SK-N-MC (cell line): Measurements from ENCODE around the gene ITIH1.
"Not testable (repeated sequence)": the region's sequence is repeated elsewhere in the genome, so short reads cannot be mapped to it uniquely, and the experiment has no call there.

Source experiments
- DNase-seq: peaks from one replicate; pipeline ENCODE4 v3.0.0-alpha.2; 2011; ENCODE audit warnings: low read depth, low spot score
- H3K27ac ChIP-seq: fragments of 200-600 bp; sonication (generic); 2 replicates; pipeline ENCODE4 v1.5.1; 2016; ENCODE audit warnings: mixed run types
- H3K36me3 ChIP-seq: fragments of 200-600 bp; sonication (generic); 2 replicates; pipeline ENCODE4 v1.6.1; 2017; ENCODE audit warnings: antibody characterized with exemption, low read length, mixed read lengths; ENCODE audit not compliant: insufficient read depth
- H3K4me3 ChIP-seq: fragments of 200-600 bp; sonication (generic); 2 replicates; pipeline ENCODE4 v1.5.1; 2016
- H3K9ac ChIP-seq: fragments of 200-600 bp; sonication (generic); 2 replicates; pipeline ENCODE4 v1.8.0; 2017; ENCODE audit warnings: mixed run types, mixed read lengths; ENCODE audit not compliant: insufficient read length
- H3K9me3 ChIP-seq: fragments of 200-600 bp; sonication (generic); 2 replicates; pipeline ENCODE4 v1.6.1; 2017; ENCODE audit warnings: low read depth, mild to moderate bottlenecking, antibody characterized with exemption, low read length, moderate library complexity, mixed read lengths
- EZH2 ChIP-seq: fragments of 200-600 bp; sonication (generic); IDR thresholded peaks from one replicate; pipeline ENCODE4 v1.6.1; 2017; ENCODE audit warnings: antibody characterized with exemption
- FOXP2 ChIP-seq: optimal IDR thresholded peaks from 2 replicates; pipeline ENCODE3; 2011; ENCODE audit warnings: mild to moderate bottlenecking, moderate library complexity; ENCODE audit not compliant: insufficient read depth; ENCODE audit errors: extremely low read length, control extremely low read depth
- POLR2AphosphoS5 ChIP-seq: IDR thresholded peaks from 2 replicates; pipeline ENCODE4 v1.6.1; 2012; ENCODE audit warnings: mild to moderate bottlenecking, low read depth, low read length, borderline replicate concordance

The ITIH1 gene

GRCh38 chr3:52777127-52777958 is at the start of gene ITIH1:
Gene ITIH1, plus strand, starts transcription at chr3:52777599. Its CDS starts 17 bp downstream, at chr3:52777616.
- no peak within 1 kb of the TSS for H3K27ac ChIP-seq
- TF ChIP-seq EZH2 (no peak), FOXP2 (no peak), POLR2AphosphoS5 (no peak)

GRCh38 chr3:52728753-52729152 is 48.6 kb upstream of the ITIH1 start:
- peaks cover 18% of the 10 kb centered on the region; the same call in 1 of the 2 replicates for H3K36me3 ChIP-seq
- not testable (repeated sequence) for H3K9me3 ChIP-seq, H3K27ac ChIP-seq, DNase-seq, H3K4me3 ChIP-seq, H3K9ac ChIP-seq

More at GRCh38 chr3:52777127-52777958, at the start of gene ITIH1:
- Histone ChIP-seq H3K9ac (no peak within 1 kb of the TSS), H3K4me3 (no peak within 1 kb of the TSS), H3K36me3 (no peaks in the 10 kb centered on the region), H3K9me3 (no peaks in the 10 kb centered on the region)
- DNase-seq = no peak

- Histone ChIP-seq H3K36me3 (peaks cover 22% of the 10 kb centered on the region; the same call in 1 of the 2 replicates), H3K4me3 (no peak overlapping the region), H3K27ac (no peak overlapping the region), H3K9ac (no peak overlapping the region), H3K9me3 (no peaks in the 10 kb centered on the region)
- no peak for DNase-seq
- TF ChIP-seq FOXP2 (no peak), EZH2 (no peak)
These were observed 46.7 kb upstream of the ITIH1 start for GRCh38 chr3:52730681-52731080.

GRCh38 chr3:52731590-52731989 is 45.8 kb upstream of the ITIH1 start:
- H3K27ac ChIP-seq = no peak overlapping the region
- no peaks in the 10 kb centered on the region for H3K9me3 ChIP-seq
- TF ChIP-seq EZH2 (no peak), POLR2AphosphoS5 (no peak), FOXP2 (no peak)
- H3K36me3 ChIP-seq = peaks cover 26% of the 10 kb centered on the region; the same call in 1 of the 2 replicates
- no peak for DNase-seq
- no peak overlapping the region for H3K4me3 ChIP-seq
- no peak overlapping the region for H3K9ac ChIP-seq

GRCh38 chr3:52733256-52733891 is 44.0 kb upstream of the ITIH1 start:
- H3K4me3 ChIP-seq = no peak overlapping the region
- no peak overlapping the region for H3K27ac ChIP-seq
- peaks cover 26% of the 10 kb centered on the region; the same call in 1 of the 2 replicates for H3K36me3 ChIP-seq
- no peak overlapping the region for H3K9ac ChIP-seq
- TF ChIP-seq EZH2 (no peak), FOXP2 (no peak), POLR2AphosphoS5 (no peak)
- H3K9me3 ChIP-seq = no peaks in the 10 kb centered on the region
- DNase-seq = no peak

GRCh38 chr3:52739730-52740129 is 37.7 kb upstream of the ITIH1 start:
- Histone ChIP-seq H3K27ac (no peak overlapping the region), H3K9me3 (no peaks in the 10 kb centered on the region), H3K36me3 (peaks cover 19% of the 10 kb centered on the region; the same call in 1 of the 2 replicates), H3K9ac (no peak overlapping the region), H3K4me3 (no peak overlapping the region)
- no peak for TF ChIP-seq POLR2AphosphoS5
- DNase-seq = no peak

- no peak overlapping the region for H3K4me3 ChIP-seq
- H3K27ac ChIP-seq = no peak overlapping the region
- peaks cover 10% of the 10 kb centered on the region; the same call in 1 of the 2 replicates for H3K36me3 ChIP-seq
- TF ChIP-seq FOXP2 (no peak), POLR2AphosphoS5 (no peak), EZH2 (no peak)
- H3K9me3 ChIP-seq = no peaks in the 10 kb centered on the region
- DNase-seq = no peak
- no peak overlapping the region for H3K9ac ChIP-seq
These were observed 34.9 kb upstream of the ITIH1 start for GRCh38 chr3:52742418-52743041.

GRCh38 chr3:52743152-52743551 is 34.2 kb upstream of the ITIH1 start:
- no peak overlapping the region for H3K9ac ChIP-seq
- H3K9me3 ChIP-seq = no peaks in the 10 kb centered on the region
- TF ChIP-seq POLR2AphosphoS5 = no peak
- TF ChIP-seq EZH2 = no peak
- TF ChIP-seq FOXP2 = no peak
- H3K4me3 ChIP-seq = no peak overlapping the region
- no peak overlapping the region for H3K27ac ChIP-seq
- no peak for DNase-seq
- peaks cover 10% of the 10 kb centered on the region; the same call in 1 of the 2 replicates for H3K36me3 ChIP-seq
